Daoy (cell line): Measurements from ENCODE around the gene PTPN13. TPM values are rescaled to one million over a fixed set of nuclear protein-coding genes. Genes with fewer than 3 reads are reported as not detected.
"Not testable (repeated sequence)": the region's sequence is repeated elsewhere in the genome, so short reads cannot be mapped to it uniquely, and the experiment has no call there.

Experiments
- DNase-seq: peaks from one replicate; pipeline ENCODE4 v3.0.0-alpha.2; 2015; ENCODE audit warnings: low read depth
- total RNA-seq: library from RNA; depleted of rRNA; stranded (reverse); fragments of >200 nt; shearing (Covaris generic); gene quantifications from 2 replicates; pipeline ENCODE4 v1.2.3, GENCODE V29; 2014

The PTPN13 gene
- total RNA-seq, 1 experiment from 2014 or later = 3.0 TPM

GRCh38 chr4:86718152-86718551, 124.0 kb downstream of the PTPN13 start:
- DNase-seq = no peak

GRCh38 chr4:86719149-86719548, 125.0 kb downstream of the PTPN13 start:
- DNase-seq = not testable (repeated sequence)

GRCh38 chr4:86720508-86721068, 126.5 kb downstream of the PTPN13 start:
- no peak for DNase-seq

GRCh38 chr4:86721412-86721811, 127.3 kb downstream of the PTPN13 start:
- DNase-seq = no peak

- no peak for DNase-seq
Measured at GRCh38 chr4:86730310-86730709, 136.2 kb downstream of the PTPN13 start.

GRCh38 chr4:86737244-86737643, 143.1 kb downstream of the PTPN13 start:
- no peak for DNase-seq

GRCh38 chr4:86741846-86742245, 147.7 kb downstream of the PTPN13 start:
- no peak for DNase-seq

GRCh38 chr4:86744570-86744969, 150.5 kb downstream of the PTPN13 start:
- DNase-seq = no peak

GRCh38 chr4:86749121-86749520, 155.0 kb downstream of the PTPN13 start:
- DNase-seq = no peak

GRCh38 chr4:86755388-86755787, 161.3 kb downstream of the PTPN13 start:
- DNase-seq = no peak

- DNase-seq = no peak
Measured at GRCh38 chr4:86757468-86757867, 163.4 kb downstream of the PTPN13 start.

GRCh38 chr4:86759298-86759697, 165.2 kb downstream of the PTPN13 start:
- no peak for DNase-seq

GRCh38 chr4:86762649-86763048, 168.5 kb downstream of the PTPN13 start:
- DNase-seq = no peak

- DNase-seq = no peak
Measured at GRCh38 chr4:86769794-86770193, 175.7 kb downstream of the PTPN13 start.

- DNase-seq = no peak
Measured at GRCh38 chr4:86771141-86771540, 177.0 kb downstream of the PTPN13 start.

- no peak for DNase-seq
Measured at GRCh38 chr4:86775061-86775460, 180.9 kb downstream of the PTPN13 start.

GRCh38 chr4:86778175-86778574, 184.1 kb downstream of the PTPN13 start:
- DNase-seq = no peak

- DNase-seq = no peak
Measured at GRCh38 chr4:86788826-86789225, 194.7 kb downstream of the PTPN13 start.

GRCh38 chr4:86791126-86791525, 197.0 kb downstream of the PTPN13 start:
- DNase-seq = no peak

GRCh38 chr4:86809809-86810208, 215.7 kb downstream of the PTPN13 start:
- no peak for DNase-seq

GRCh38 chr4:86810847-86811246, 216.7 kb downstream of the PTPN13 start:
- no peak for DNase-seq

- DNase-seq = no peak
Measured at GRCh38 chr4:86815653-86816052, 221.5 kb downstream of the PTPN13 start.

GRCh38 chr4:86816501-86817273, 222.6 kb downstream of the PTPN13 start:
- DNase-seq = no peak

- no peak for DNase-seq
Measured at GRCh38 chr4:86818211-86818610, 224.1 kb downstream of the PTPN13 start.
